Karpas-422 (cell line): ENCODE results near the gene RASSF8. TPM values are rescaled to one million over a fixed set of nuclear protein-coding genes. Genes with fewer than 3 reads are reported as not detected.

ENCODE experiments used
- DNase-seq: peaks from one replicate; pipeline ENCODE4 v3.0.0-alpha.2; 2015
- H2AFZ ChIP-seq: fragments of 200-600 bp; sonication (generic); 2 replicates; pipeline ENCODE4 v1.6.1; 2014; ENCODE audit warnings: antibody characterized with exemption, low read length, mixed read lengths
- H3K27ac ChIP-seq: fragments of 200-600 bp; sonication (generic); 2 replicates; pipeline ENCODE4 v1.5.1; 2014; ENCODE audit warnings: mild to moderate bottlenecking, low read length, moderate library complexity
- H3K27me3 ChIP-seq: fragments of 200-600 bp; sonication (generic); 2 replicates; pipeline ENCODE4 v1.6.1; 2014; ENCODE audit warnings: low read length, mixed read lengths
- H3K36me3 ChIP-seq: fragments of 200-600 bp; sonication (generic); 2 replicates; pipeline ENCODE4 v1.6.1; 2014; ENCODE audit warnings: low read length, mixed read lengths; ENCODE audit not compliant: insufficient read depth
- H3K4me1 ChIP-seq: fragments of 200-600 bp; sonication (generic); 2 replicates; pipeline ENCODE4 v1.6.1; 2014; ENCODE audit warnings: mild to moderate bottlenecking, low read length, mixed read lengths
- H3K4me2 ChIP-seq: fragments of 200-600 bp; sonication (generic); 2 replicates; pipeline ENCODE4 v1.6.1; 2014; ENCODE audit warnings: low read length, low read depth, mild to moderate bottlenecking; ENCODE audit not compliant: poor library complexity, severe bottlenecking
- H3K4me3 ChIP-seq: fragments of 200-600 bp; sonication (generic); 2 replicates; pipeline ENCODE4 v1.5.1; 2014; ENCODE audit warnings: mild to moderate bottlenecking, antibody characterized with exemption, low read length, mixed read lengths
- H3K79me2 ChIP-seq: fragments of 200-600 bp; sonication (generic); 2 replicates; pipeline ENCODE4 v1.6.1; 2014; ENCODE audit warnings: mild to moderate bottlenecking, low read length, mixed read lengths
- H3K9ac ChIP-seq: fragments of 200-600 bp; sonication (generic); 2 replicates; pipeline ENCODE4 v1.6.0; 2014; ENCODE audit warnings: low read length
- H3K9me2 ChIP-seq: fragments of 200-600 bp; sonication (generic), shearing (Covaris generic); replicated peaks from 2 replicates; pipeline ENCODE4 v1.6.0; 2014; ENCODE audit warnings: mild to moderate bottlenecking, low read length, moderate library complexity; ENCODE audit not compliant: insufficient read depth
- H3K9me3 ChIP-seq: fragments of 300-700, 200-600 bp; sonication (generic); 2 replicates; pipeline ENCODE4 v1.6.1; 2014; ENCODE audit warnings: low read length, mixed read lengths
- H4K20me1 ChIP-seq: fragments of 200-600 bp; sonication (generic); 2 replicates; pipeline ENCODE4 v1.6.1; 2014; ENCODE audit warnings: mild to moderate bottlenecking, antibody characterized with exemption, low read length, low read depth; ENCODE audit not compliant: insufficient read depth
- total RNA-seq: library from RNA; depleted of rRNA; stranded (reverse); fragments of >200 nt; shearing (Covaris generic); gene quantifications from 2 replicates; pipeline ENCODE4 v1.2.3, GENCODE V29; 2014; ENCODE audit warnings: low replicate concordance

The RASSF8 gene
- total RNA-seq, 1 experiment from 2014 or later: 0.45 TPM

DNA sequence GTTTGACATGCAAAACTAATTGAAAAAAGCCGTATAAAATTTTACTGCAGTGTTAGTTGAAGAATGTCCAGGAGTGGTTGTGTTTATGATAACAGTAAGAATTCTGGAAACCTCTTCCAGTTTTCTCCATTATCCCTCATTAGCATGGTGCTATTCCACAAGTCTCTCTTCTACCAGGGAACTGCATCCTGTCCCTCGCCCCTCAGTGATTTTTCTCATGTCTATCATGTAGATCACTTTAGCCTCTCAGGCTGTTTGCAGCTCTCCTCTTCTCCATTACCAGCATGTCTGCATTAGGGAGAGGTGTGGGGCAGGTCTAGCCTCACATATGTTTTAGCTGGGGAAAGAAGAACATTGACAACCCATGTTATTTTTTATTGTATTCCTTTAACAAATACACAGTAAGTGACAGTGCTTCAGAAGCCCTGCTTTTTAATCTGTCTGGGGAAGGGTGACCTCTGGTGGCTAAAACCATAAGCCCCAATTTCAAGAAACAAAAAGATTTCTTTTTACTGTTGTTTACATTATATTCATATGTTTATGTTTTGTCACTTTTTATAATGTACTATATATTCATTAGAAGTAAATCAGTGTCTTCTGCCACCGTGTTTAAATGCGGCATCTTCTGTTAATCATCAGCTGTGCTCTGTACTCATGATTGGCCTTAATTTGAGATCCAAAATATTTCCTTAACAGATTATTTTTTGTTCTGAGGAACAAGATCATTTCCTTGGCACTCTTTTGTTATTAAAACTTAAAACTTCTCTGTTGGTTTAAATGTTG is 70.7 kb downstream of the RASSF8 start:
- no peaks in the 10 kb centered on the region for H3K27me3 ChIP-seq
- DNase-seq: peak; percentile 71
- H3K36me3 ChIP-seq: no peaks in the 10 kb centered on the region
- no peaks in the 10 kb centered on the region for H3K9me2 ChIP-seq
- H3K4me3 ChIP-seq: no peak overlapping the region
- no peak overlapping the region for H3K27ac ChIP-seq
- no peak overlapping the region for H2AFZ ChIP-seq
- H3K4me2 ChIP-seq: no peak overlapping the region
- no peaks in the 10 kb centered on the region for H4K20me1 ChIP-seq
- H3K9ac ChIP-seq: no peak overlapping the region
- H3K79me2 ChIP-seq: no peaks in the 10 kb centered on the region
- H3K4me1 ChIP-seq: no peaks in the 10 kb centered on the region
- no peaks in the 10 kb centered on the region for H3K9me3 ChIP-seq

DNA sequence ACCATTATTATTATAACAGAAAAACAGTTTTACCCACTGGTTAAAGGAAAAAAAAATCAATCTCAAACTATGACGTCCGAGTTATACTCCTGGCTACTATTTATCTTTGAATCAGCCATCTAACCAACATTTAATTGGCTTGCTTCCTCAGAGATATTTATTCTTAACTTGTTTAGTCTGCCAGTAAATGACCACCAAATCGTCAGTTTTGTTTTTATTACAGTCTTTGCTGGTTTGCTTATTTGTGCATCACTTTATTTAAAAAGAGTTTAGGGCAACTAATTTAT is 71.2 kb downstream of the RASSF8 start:
- Histone ChIP-seq H4K20me1 (no peaks in the 10 kb centered on the region), H3K27me3 (no peaks in the 10 kb centered on the region), H2AFZ (no peak overlapping the region), H3K79me2 (no peaks in the 10 kb centered on the region), H3K4me3 (no peak overlapping the region), H3K36me3 (no peaks in the 10 kb centered on the region), H3K27ac (no peak overlapping the region), H3K9me2 (no peaks in the 10 kb centered on the region), H3K4me2 (no peak overlapping the region), H3K9ac (no peak overlapping the region), H3K9me3 (no peaks in the 10 kb centered on the region), H3K4me1 (no peaks in the 10 kb centered on the region)
- no peak for DNase-seq

DNA sequence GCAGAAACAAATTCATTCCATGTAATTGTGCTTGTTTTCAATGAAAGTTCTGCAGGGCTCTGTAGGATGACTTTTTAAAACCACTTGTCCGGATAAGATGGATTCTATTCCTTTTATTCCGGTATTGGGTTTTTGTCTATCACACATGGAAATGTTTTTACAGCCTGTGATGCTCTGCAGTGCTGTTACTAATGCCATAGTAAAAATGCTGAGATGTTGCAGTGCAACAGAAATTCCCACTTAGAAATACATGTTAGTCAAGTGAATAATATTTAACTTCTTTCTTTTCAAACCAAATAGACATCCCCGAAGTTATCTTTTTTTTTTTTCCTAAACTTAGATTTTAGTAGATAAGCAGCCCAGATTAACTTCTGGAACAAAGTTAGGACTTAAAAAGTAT is 71.9 kb downstream of the RASSF8 start:
- no peaks in the 10 kb centered on the region for H3K9me2 ChIP-seq
- no peak overlapping the region for H3K4me3 ChIP-seq
- H3K9me3 ChIP-seq: no peaks in the 10 kb centered on the region
- no peak overlapping the region for H3K9ac ChIP-seq
- no peaks in the 10 kb centered on the region for H3K36me3 ChIP-seq
- H3K4me1 ChIP-seq: no peaks in the 10 kb centered on the region
- H4K20me1 ChIP-seq: no peaks in the 10 kb centered on the region
- H3K79me2 ChIP-seq: no peaks in the 10 kb centered on the region
- H3K27ac ChIP-seq: no peak overlapping the region
- no peaks in the 10 kb centered on the region for H3K27me3 ChIP-seq
- no peak overlapping the region for H2AFZ ChIP-seq
- H3K4me2 ChIP-seq: no peak overlapping the region
- no peak for DNase-seq

DNA sequence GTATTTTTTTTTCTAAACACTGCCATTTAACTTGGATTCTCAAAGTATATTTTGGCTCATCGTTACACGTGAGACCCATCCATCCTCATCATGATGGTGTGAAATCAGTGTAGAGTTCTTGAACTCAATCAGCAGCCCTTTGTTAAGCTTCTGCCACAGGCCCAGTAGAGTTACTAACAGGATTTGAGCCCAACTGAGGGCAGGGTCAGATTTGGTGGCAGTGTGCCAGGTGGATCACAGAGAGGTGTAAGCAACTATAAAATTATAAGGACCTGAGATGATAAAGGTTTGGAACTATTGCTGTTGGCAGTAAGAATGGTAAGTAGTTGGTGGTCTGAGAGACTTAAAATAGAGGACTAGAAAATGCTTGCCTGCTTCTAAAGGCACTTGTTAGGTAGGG is 72.8 kb downstream of the RASSF8 start:
- Histone ChIP-seq H3K79me2 (no peaks in the 10 kb centered on the region), H3K4me3 (no peak overlapping the region), H3K9me2 (no peaks in the 10 kb centered on the region), H3K36me3 (no peaks in the 10 kb centered on the region), H3K4me2 (no peak overlapping the region), H3K9me3 (no peaks in the 10 kb centered on the region), H3K27ac (no peak overlapping the region), H3K4me1 (no peaks in the 10 kb centered on the region), H3K27me3 (no peaks in the 10 kb centered on the region), H2AFZ (no peak overlapping the region), H3K9ac (no peak overlapping the region), H4K20me1 (no peaks in the 10 kb centered on the region)
- no peak for DNase-seq

DNA sequence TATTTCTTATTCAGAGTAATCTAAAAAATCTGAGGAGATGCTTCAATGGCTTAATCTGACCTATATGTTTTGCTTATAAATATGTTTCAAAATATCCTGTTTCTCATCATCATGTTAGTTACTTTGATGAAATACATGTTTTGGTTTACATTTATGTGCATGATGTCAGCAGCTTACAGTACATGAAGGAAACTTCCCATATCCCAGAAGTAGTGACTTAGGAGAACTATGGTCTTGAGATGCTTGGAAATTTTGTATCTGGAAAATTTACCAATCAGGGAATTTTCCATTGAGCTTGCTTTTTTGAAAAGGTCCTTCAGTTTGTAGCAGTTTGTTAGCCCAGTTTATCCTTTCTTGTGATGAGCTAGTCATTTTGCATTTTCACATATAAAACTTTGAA is 73.3 kb downstream of the RASSF8 start:
- Histone ChIP-seq H3K9me3 (no peaks in the 10 kb centered on the region), H3K9ac (no peak overlapping the region), H4K20me1 (no peaks in the 10 kb centered on the region), H3K79me2 (no peaks in the 10 kb centered on the region), H3K4me3 (no peak overlapping the region), H3K4me2 (no peak overlapping the region), H3K36me3 (no peaks in the 10 kb centered on the region), H3K9me2 (no peaks in the 10 kb centered on the region), H2AFZ (no peak overlapping the region), H3K4me1 (no peaks in the 10 kb centered on the region), H3K27me3 (no peaks in the 10 kb centered on the region), H3K27ac (no peak overlapping the region)
- no peak for DNase-seq

DNA sequence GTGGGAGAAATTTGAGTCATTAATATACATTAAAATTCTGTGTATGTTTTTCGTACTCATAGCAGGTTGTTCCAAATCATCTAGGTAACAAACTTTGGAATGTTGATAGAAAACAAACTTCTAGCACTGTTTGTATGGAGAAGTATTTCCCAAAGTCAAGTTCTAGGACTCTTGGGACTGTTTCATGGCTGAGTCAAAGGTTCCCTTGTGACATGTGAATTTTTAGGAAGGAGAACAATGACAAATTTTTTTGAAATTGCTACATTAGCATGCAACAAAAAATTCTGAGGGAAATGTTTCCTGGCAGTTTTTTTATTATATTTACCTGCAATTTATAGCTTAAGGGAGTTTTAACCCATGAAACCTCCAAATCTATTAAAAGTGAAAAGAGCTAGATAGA is 73.8 kb downstream of the RASSF8 start:
- Histone ChIP-seq H3K79me2 (no peaks in the 10 kb centered on the region), H3K4me2 (no peak overlapping the region), H3K27ac (no peak overlapping the region), H3K9ac (no peak overlapping the region), H3K9me3 (no peaks in the 10 kb centered on the region), H3K4me1 (no peaks in the 10 kb centered on the region), H3K27me3 (no peaks in the 10 kb centered on the region), H3K4me3 (no peak overlapping the region), H2AFZ (no peak overlapping the region), H4K20me1 (no peaks in the 10 kb centered on the region), H3K9me2 (no peaks in the 10 kb centered on the region), H3K36me3 (no peaks in the 10 kb centered on the region)
- DNase-seq: no peak

DNA sequence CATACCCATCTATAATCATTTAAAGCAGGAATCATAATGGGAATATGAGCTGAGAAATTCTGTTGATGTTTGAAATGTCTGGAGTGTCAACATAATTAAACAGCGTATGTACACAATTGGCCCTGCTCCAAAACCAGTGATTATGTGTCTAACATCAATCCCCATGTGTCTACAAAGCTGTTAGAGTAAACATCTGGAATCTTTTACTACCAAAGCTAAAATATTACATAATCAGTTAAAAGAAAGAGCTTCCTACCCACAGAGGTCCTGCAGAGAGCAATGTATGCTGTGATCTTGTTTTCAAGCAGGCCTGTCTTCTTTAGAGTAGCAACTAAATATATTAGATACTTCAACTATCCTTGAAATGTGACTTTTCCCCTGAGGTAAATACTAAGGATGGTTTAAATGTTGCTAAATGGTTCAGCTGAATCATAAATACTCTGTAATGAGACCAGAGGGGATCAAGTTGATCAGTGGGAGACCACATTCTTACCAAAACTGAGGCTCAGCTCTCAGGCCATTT is 74.3 kb downstream of the RASSF8 start:
- no peaks in the 10 kb centered on the region for H3K9me2 ChIP-seq
- H3K9me3 ChIP-seq: no peaks in the 10 kb centered on the region
- no peak overlapping the region for H3K27ac ChIP-seq
- no peaks in the 10 kb centered on the region for H4K20me1 ChIP-seq
- no peaks in the 10 kb centered on the region for H3K79me2 ChIP-seq
- no peak overlapping the region for H3K4me2 ChIP-seq
- H2AFZ ChIP-seq: no peak overlapping the region
- no peak overlapping the region for H3K4me3 ChIP-seq
- no peak overlapping the region for H3K9ac ChIP-seq
- H3K4me1 ChIP-seq: no peaks in the 10 kb centered on the region
- no peak for DNase-seq
- H3K36me3 ChIP-seq: no peaks in the 10 kb centered on the region
- no peaks in the 10 kb centered on the region for H3K27me3 ChIP-seq

GRCh38 chr12:26034371-26035142 is 76.1 kb downstream of the RASSF8 start:
- Histone ChIP-seq H3K27ac (no peak overlapping the region), H3K9me3 (no peaks in the 10 kb centered on the region), H3K79me2 (no peaks in the 10 kb centered on the region), H3K27me3 (no peaks in the 10 kb centered on the region), H3K4me2 (no peak overlapping the region), H4K20me1 (no peaks in the 10 kb centered on the region), H3K36me3 (no peaks in the 10 kb centered on the region), H3K4me3 (no peak overlapping the region), H3K9ac (no peak overlapping the region), H3K9me2 (no peaks in the 10 kb centered on the region), H3K4me1 (no peaks in the 10 kb centered on the region), H2AFZ (no peak overlapping the region)
- no peak for DNase-seq
